HG03025 (cell line): ENCODE results near the gene MEI1.
"Not testable (repeated sequence)": the region's sequence is repeated elsewhere in the genome, so short reads cannot be mapped to it uniquely, and the experiment has no call there.

Experiments
- ATAC-seq: cut with Tn5 transposase; IDR thresholded peaks from one replicate; pipeline ENCODE4 v1.9.1; 2021; ENCODE audit warnings: mild to moderate bottlenecking, moderate library complexity; ENCODE audit not compliant: unreplicated experiment, low FRiP score

The MEI1 gene, protein sequence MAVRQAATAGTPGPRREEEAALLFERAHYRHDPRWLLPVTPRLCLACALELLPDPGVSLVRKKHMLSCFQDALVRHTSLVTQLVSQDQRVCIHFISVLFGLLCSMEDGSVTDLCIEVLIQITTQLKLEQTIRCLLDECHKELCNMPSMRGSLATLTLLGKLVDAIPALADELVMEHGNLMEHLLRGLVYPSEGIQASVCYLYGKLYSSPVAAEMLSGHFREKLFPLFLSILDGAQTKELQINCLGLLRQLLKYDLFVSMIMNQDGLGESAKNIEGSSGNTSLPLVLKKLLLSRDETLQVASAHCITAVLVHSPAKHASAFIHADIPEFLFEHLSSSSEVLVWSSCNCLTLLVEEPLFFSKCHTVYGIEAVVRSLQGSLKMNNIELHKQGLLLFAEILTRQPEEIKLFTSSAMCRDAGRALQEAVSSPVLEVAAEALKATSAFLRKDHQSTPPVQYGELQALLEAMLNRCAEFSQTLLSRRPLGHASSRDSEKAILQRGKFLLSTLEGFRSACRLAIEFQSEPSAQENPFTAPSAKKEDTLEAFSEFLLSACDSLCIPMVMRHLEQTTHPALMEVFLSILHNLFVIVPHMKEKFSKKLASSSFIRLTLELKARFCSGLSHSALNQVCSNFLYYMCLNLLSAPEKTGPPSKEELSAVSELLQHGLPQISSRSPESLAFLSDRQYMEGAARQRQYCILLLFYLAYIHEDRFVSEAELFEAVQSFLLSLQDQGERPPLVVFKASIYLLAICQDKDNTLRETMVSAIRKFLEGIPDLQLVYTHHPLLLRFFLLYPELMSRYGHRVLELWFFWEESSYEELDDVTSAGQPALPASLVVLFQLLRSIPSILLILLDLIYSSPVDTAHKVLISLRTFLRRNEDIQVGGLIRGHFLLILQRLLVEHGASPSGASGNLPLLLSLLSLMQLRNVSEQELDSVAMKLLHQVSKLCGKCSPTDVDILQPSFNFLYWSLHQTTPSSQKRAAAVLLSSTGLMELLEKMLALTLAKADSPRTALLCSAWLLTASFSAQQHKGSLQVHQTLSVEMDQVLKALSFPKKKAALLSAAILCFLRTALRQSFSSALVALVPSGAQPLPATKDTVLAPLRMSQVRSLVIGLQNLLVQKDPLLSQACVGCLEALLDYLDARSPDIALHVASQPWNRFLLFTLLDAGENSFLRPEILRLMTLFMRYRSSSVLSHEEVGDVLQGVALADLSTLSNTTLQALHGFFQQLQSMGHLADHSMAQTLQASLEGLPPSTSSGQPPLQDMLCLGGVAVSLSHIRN

DNA sequence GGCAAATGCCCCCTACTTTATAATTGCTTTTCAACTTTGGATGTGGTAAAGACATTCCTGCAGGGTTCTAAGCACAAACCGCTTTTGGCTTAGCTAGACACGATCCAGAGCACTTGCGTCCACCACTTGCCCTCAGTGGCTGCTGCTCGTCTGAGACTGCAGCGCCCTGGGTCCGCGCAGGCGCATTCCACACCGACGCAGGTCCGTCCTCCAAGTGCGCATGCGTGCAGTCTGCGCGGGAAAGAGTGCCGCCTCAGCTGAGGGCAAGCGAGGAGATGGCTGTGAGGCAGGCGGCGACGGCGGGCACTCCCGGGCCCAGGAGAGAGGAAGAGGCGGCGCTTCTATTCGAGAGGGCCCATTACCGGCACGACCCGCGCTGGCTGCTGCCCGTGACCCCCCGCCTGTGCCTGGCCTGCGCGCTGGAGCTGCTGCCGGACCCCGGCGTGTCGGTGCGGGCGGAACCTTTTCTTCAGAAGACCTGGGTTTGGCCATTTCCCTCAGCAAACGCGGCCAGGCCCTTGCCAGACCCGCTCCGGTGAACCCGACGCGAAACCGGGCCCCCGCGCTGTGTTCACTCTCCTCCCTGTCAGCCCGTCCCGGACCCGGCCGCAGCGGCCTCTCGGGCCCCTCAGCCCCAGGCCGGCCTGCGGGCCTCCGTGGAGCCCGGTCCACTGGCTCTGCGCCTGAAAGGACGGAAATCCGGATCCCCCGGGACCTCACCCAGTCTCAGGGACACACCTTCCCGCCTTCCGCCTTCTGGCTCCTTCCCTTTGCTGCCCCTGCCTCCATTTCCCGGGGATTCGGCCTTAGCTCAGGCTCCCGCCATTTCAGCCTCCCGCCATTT, at the start of gene MEI1:
TSS of gene MEI1 (plus strand) at position 240 of the 844 bp plus-strand sequence. CDS start at position 276, 36 bp downstream.
- no peak for ATAC-seq

DNA sequence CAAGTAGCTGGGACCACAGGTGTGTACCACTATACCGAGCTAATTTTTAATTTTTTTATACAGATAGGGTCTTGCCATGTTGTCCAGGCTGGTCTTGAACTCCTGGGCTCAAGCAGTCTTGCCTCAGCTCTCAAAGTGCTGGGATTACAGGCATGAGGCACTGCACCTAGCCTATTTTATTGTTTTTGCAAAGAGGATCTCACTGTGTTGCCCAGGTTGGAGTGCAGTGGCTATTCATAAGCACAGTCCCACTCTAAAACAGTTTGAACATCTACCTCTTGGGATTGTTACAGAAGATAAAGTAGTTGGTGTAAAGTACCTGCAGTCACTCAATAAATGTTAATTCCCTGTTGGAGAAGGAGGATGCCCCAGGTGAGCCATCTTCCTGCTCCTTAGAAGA, 49.1 kb upstream of the MEI1 start:
- ATAC-seq: no peak

DNA sequence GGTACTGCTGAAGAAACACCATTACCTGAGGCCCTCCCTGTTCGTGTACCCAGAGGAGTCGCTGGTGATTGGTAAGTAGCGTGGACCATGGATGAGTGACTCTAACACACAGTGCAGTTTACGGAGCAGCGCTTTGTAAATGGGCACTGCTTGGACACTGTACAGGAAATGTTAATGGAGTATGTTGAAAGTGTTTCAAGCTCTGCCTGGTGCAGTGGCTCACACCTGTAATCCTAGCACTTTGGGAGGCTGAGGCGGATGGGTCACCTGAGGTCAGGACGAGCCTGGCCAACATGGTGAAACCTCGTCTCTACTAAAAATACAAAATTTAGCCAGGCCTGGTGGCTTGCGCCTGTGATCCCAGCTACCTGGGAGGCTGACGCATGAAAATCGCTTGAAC, 48.5 kb upstream of the MEI1 start:
- no peak for ATAC-seq

GRCh38 chr22:41654322-41654721, 45.0 kb upstream of the MEI1 start:
- no peak for ATAC-seq

- ATAC-seq: no peak
Observed at GRCh38 chr22:41656556-41656955, 42.7 kb upstream of the MEI1 start.

GRCh38 chr22:41657709-41658108, 41.6 kb upstream of the MEI1 start:
- ATAC-seq: no peak

GRCh38 chr22:41658869-41659268, 40.4 kb upstream of the MEI1 start:
- ATAC-seq: no peak

GRCh38 chr22:41659941-41660340, 39.4 kb upstream of the MEI1 start:
- no peak for ATAC-seq

DNA sequence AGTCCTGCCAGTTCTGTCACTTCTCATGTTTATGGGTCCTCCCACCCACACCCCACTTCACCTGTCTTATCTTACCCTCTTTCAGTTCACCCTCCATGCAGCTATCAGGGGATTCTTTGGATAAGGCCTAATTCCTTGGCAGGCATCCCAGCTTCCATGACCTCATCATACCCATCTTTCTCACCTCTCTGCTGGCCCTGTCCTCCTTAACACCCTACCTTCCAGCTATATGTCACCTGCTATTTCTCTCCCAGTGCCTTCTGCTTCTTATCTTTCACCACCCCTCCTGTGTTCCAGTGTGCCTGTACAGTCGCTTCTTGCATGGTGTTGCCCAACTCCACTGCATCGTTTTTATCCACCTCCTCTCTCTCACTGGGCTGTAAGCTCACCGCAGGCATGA, 38.9 kb upstream of the MEI1 start:
- ATAC-seq: no peak

- no peak for ATAC-seq
Observed at GRCh38 chr22:41661088-41661487, 38.2 kb upstream of the MEI1 start.

- ATAC-seq: no peak
Observed at GRCh38 chr22:41661713-41662112, 37.6 kb upstream of the MEI1 start.

DNA sequence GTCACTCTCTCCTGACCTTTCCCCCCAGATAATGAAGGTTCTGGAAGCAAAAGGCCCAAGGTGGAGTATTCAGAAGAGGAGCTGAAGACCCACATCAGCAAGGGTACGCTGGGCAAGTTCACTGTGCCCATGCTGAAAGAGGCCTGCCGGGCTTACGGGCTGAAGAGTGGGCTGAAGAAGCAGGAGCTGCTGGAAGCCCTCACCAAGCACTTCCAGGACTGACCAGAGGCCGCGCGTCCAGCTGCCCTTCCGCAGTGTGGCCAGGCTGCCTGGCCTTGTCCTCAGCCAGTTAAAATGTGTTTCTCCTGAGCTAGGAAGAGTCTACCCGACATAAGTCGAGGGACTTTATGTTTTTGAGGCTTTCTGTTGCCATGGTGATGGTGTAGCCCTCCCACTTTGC, 35.7 kb upstream of the MEI1 start:
- not testable (repeated sequence) for ATAC-seq

GRCh38 chr22:41664490-41664889, 34.8 kb upstream of the MEI1 start:
- ATAC-seq: no peak

DNA sequence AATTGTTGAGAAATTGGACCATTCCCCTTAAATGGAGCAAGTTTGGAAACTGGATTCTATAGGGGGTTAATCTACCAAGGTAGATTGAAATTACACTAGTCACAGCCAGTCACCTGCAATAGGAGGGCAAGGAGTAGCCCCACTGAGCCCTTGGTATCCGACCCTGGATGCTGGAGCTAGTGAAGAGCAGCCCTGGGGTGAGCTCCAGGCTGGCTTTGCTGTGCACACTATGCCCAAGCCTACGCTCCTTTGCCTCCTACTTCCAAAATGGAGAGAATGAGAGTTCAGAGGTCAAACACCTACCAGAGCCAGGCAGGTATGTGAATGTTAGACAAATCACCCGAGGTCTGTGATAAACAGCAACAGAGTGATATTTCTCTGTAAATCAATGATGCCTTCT, 34.4 kb upstream of the MEI1 start:
- ATAC-seq: no peak

GRCh38 chr22:41668971-41669911, 30.1 kb upstream of the MEI1 start:
- no peak for ATAC-seq

DNA sequence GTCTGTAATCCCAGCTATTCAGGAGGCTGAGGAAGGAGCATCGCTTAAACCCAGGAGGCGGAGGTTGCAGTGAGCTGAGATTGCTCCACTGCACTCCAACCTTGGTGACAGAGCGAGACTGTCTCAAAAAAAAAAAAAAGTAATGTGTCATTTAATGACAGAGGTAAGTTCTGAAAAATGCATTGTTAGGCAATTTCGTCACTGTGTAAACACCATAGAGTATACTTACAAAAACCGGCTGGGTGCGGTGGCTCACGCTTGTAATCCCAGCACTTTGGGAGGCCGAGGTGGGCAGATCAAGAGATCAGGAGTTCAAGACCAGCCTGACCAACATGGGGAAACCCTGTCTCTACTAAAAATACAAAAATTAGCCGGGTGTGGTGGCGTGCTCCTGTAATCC, 27.2 kb upstream of the MEI1 start:
- ATAC-seq: not testable (repeated sequence)

- ATAC-seq: no peak
Observed at GRCh38 chr22:41672780-41673509, 26.4 kb upstream of the MEI1 start.

- no peak for ATAC-seq
Observed at GRCh38 chr22:41674846-41675340, 24.4 kb upstream of the MEI1 start.
